DMS79 treated with DMSO at 0.1 percent for 48 hours (cell line): Measurements from ENCODE around the gene CAPZB.
A peak's percentile ranks its signal among the peaks of the same experiment; 100 is the strongest.

Experiments
- DNase-seq: peaks from one replicate; lab custom pipeline; 2025; lab: John Stamatoyannopoulos, UW

The CAPZB gene

GRCh38 chr1:19327736-19328135 lies 157.6 kb downstream of the CAPZB start:
- DNase-seq, result no peak

DNA sequence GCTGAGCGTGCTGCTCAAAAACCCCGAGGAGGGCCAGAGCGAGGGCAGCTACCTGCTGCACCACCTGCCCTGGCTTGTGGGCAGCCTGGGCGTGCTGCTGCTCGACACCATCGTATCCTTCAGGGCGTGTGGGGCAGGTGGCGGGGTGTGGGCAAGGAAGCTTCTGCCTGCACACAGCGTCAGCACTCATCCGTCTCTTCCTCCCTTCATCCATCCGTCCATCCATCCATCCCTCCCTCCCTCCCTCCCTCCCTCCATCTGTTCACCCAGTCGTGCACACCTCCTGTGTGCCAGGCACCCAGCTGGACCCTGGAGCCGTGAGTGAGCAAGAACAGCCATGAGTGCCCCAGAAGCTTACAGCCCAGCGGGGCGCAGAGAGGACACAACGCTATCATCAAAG lies 158.0 kb downstream of the CAPZB start:
- no peak for DNase-seq

DNA sequence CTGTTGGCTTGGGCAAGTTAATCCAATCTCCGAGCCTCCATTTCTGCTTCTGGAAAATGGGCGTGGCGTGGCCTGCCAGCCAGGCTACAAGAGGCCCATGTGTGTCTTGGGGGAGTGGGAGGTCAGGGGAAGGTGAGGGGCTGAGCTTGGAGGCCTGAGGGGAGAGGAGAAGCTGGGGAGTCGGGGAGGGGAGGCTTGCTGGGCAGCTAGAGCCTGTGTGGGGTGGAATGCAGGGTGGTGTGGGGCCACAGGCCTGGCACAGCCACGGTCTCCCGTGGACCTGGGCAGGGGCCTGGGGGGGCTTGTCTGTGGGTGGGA lies 158.6 kb downstream of the CAPZB start:
- no peak for DNase-seq

DNA sequence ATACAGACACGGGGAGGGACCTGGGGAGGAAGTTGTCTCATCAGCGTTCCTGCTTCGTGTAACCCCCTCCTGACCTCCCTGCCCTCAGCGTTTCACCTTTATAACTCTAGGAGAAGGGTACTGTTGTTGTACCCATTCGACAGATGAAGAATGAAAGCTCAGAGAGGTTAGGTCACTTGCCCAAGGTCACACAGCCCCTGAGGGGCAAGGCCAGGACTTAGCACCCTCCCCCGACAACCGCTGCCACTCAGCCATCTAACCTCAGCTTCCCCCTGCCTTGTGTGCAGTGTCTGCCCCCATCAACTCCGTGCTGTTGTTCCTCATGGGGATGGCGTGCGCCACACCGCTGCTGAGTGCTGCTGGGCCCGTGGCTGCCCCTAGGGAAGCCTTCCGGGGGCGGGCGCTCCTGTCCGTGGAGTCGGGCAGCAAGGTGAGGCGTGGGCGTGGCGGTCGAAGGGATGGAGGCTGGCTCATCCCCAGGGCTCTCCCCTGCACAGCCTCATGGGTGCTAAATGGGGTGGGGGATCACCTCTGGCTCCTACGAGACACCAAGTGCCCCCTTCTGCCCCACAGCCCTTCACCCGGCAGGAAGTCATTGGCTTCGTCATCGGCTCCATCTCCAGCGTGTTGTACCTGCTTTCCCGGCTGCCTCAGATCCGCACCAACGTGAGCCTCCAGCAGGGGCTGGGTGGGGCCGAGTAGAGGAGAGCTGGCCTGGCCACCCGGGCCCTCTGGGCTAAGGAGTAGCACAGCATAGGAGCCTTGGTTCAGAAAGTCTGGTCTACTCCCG lies 159.2 kb downstream of the CAPZB start:
- DNase-seq, result no peak

DNA sequence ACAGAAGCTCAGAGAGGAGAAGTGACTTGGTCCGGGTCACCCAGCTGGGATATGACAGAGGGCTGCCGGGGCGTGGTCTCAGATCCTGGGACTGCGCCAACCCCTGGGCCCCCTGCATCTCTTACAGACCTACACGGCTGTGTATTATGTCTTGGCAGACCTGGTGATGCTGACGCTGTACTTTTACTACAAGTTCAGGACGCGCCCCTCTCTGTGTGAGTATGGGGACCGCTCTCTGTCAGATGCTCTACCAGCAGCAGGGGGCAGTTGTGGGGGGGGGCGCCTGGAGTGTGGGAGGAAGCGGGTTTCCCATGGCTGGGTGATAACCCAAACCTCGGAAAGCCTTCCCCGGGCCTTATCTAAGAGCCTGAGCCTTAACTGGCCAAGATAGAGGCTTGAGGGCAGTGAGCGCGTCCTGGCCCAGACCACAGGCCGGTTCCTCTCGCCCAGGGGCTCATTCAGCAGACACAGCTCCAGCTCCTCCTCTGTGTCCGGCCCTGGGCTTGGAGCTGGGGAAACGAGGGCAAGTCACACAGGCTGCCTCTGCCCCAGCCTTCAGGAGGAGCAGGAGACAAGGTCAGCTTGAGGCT lies 159.9 kb downstream of the CAPZB start:
- no peak for DNase-seq

DNA sequence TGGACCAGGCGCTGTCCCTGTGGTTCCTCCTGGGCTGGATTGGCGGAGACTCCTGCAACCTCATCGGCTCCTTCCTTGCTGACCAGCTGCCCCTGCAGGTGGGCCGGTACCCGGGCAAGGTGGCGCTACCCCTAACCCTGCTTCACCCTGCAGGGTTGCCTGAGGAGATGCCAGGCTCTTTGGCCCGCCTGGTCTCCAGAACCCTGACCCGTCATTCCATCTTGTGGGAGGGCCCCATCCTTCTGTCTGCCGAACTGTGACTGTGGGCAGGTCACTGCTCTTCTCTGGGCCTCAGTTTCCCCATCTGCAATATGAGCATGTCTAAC lies 160.7 kb downstream of the CAPZB start:
- no peak for DNase-seq

- no peak for DNase-seq
Observed at GRCh38 chr1:19323987-19324664, 161.2 kb downstream of the CAPZB start.

DNA sequence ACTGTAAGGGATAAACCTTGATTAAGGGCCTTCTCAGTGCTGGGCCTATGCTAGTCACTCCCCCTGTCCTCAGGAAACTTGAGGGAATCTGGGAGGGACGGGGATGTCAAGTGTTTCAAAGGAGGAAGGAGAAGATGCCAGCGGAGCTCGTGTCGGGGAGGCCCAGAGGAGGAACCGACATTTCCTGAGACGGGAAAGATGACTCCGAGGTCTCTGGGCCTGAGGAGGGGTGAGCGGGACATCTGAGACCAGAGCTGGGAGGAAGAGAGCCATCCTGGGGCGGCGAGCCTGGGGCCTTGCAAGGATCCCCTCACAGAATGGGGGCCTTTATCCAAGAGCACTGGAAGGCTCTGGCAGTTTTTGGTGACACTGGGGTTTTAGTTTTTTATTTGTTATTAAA lies 162.9 kb downstream of the CAPZB start:
- DNase-seq, result no peak

DNA sequence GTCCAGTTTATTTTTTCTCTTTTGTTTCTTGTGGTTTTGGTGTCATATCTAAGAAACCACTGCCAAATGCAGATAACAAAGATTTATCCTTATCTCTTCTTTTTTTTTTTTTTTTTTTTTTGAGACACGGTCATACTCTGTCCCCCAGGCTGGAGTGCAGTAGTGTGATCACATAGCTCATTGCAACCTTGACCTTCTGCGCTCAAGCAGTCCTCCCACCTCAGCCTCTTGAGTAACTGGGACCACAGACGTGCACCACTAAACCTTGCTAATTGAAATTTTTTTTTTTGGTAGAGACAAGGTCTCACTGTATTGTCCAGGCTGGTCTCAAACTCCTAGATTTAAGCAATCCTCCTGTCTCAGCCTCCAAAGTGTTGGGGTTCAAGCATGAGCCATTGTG lies 164.3 kb downstream of the CAPZB start:
- DNase-seq, result no peak

DNA sequence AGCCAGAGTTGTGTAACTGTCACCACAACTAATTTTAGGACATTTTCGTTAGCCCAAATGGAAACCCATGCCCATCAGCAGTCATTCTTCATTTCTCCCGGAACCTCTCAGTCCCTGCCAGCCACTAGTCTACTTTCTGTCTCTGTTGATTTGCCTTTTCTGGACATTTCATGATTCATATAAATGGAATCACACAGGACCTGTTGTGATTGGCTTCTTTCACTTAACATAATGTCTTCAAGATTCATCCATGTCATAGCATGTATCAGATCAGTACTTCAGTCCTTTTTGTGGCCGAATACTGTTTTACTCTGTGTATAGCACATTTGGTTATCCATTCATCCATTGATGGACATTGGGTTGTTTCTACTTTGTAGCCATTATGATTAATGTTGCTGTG lies 166.1 kb downstream of the CAPZB start:
- DNase-seq, result no peak

GRCh38 chr1:19317126-19317910 lies 168.0 kb downstream of the CAPZB start:
- no peak for DNase-seq

GRCh38 chr1:19315378-19316198 lies 169.8 kb downstream of the CAPZB start:
- DNase-seq, result no peak

DNA sequence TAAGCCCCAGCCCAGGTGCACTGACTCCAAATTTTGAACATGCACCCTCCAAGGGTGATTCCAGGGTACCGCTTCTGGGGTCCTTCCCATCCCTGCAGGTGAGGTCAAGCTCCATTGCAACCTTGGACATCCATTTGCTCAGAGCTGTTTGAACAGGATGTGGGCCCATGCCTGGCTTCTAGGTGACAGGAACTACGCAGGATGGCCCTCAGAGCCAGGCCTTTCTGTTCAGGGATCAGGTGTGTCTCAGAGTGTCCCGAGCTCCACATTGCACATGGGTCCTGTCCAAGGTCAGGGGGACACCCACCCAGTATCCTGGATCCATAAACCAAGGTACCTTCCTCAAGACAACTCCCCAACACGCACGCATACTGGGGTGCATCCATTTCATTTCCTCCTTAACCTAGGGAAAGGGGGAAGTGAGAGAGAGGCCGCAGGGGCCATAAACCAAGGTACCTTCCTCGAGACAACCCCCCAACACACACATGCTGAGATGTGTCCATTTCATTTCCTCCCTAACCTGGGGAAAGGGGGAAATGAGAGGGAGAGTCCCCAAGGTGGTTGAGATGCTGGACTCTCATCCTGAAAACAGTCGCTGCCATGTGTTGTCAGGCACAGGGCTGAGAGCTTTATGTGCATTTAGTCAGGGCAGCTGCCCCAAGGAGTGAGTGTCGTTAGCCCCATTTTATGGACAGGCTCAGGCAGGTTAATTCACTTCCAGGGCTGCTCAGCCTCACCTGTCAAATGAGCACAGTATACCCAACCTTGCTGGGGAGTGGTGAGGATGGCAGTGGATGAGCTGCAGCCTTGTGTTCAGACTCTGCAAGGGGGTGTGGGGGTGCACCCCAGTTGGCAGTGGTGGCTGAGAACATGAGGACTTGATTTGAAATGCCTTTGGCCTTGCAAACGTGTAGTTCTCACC lies 171.1 kb downstream of the CAPZB start:
- no peak for DNase-seq

DNA sequence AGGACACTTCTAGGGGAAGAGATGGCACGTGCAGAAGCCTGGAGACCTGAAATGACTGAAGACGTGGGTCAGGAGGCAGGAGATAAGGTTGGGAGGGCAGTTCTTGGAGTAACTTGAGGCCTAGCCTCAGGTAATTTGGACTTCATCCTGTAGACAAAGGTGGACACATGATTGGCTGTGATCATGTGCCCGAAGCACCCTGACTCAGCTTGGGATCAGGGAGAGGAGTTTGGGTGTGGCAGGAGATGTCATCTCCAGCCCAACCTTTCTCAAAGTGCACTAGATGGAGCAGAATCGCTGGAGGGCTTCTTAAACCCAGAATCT lies 171.7 kb downstream of the CAPZB start:
- no peak for DNase-seq

DNA sequence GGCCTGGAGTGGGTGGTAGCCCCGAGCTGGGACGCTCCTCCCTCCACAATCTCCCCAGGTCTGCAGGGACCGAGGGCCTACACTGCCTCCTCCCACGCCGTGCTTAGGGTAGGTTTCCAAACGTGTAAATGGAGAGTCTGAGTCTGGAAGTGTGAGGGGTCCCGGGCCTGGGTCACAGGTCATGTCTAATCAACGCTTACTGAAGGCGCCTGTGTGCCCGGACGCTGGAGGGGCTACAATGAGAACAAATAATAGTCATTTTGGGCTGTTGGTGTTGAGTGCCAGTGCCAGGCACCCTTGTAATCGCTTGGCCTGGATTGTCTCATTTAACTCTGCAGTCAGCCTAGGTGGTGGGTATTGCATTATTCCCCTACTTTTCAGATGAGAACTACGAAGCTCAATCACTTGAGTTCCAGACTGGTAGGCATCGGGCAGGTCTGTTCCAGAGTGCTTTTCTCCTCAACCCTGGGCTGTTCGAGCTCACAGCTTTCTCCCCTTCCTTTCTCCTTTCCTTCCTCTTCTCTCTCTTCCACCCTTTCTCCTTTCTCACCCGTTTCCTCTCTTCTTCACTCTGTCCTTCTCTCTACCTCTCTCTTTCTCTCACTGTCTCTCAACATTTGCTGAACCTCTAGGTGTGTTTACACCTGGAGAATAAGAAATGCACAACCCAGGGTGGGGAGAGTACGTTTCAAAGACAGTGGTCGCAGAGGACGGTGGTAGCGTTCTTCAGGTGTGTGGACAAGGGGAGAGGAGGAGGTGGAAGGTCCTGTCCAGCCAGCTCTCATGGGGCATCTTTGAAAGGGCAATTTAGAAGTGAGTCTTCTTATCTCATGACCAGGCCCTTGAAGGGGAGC lies 172.3 kb downstream of the CAPZB start:
- no peak for DNase-seq

DNA sequence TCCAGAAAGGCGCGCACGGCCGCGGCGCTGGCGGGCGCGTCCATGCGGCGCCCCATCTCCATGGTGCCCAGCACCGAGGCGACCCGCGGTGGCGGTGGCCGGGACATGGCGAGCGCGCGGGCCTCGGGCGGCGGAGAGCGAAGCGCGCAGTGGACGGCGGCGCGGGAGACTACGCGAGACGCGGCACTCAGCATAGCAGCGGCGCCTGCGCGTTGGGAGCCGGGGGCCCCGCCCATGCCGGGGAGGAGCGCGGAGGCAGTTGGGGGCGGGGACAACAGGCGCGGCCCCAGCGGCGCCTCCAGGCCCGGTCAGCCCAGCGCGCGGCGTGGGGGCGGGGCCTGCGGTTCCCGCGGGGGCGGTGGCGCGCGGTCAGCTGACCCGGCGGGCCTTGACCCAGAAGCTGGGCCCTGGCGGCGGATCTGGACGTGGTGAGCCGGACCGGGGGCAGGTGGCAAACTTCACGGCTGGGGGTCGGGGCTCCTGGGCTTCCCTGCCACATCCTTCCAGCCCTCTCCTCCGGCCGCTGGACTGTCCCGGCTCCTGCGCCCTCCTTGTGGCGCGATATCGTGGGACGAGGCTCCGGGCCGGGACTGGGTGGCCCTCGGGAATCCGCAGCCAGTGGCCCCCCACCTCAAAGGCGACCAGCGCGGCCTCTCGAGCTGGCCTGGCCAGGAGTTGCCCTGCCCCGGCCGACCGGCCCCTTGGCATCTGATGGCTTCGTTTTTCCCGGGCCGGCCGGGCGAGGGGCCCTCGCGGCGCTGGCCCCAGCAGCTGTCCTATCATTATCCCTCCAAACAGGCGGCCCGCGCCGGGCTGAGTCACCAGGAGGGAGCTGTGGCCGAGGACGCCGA lies 173.2 kb downstream of the CAPZB start, which contains the start of the genes AKR7A2 and SLC66A1:
TSS of gene AKR7A2 (minus strand) at position 214 of the 851 bp plus-strand sequence. CDS start at position 194, 20 bp downstream.
TSS of gene SLC66A1 (plus strand) at position 396 of the 851 bp plus-strand sequence. CDS start 5,352 bp downstream, outside the sequence.
- DNase-seq, result peak; percentile 71

- peak; percentile 55 for DNase-seq
Observed at GRCh38 chr1:19311503-19311930, 173.8 kb downstream of the CAPZB start.

- DNase-seq, result peak; percentile 55
Observed at GRCh38 chr1:19310720-19311502, 174.4 kb downstream of the CAPZB start.
